ENCODE measurements around the gene ADAM22. TPM values are rescaled to one million over a fixed set of nuclear protein-coding genes. Genes with fewer than 3 reads are reported as not detected.

ADAM22 gene
- total and polyA plus RNA-seq, 9 donors: 1.0 to 18.0 (median 5.5) TPM

DNA sequence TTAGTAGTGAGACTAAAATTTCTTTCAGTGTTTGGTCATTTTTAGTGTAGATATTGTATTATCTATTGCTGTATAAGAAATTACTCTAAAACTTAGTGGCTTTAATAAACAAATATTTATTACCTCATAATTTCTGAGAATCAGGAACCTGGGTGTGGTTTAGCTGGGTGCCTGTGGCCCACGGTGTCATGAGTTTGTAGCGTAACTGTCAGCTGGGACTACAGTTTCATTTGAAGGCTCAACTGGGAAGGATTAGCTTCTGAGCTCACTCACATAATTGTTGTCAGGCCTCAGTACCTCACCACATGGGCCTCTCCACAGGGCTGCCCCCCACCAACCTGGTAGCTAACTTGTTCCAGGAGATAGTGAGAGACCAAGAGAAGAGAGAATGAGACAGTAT lies 187.3 kb downstream of the ADAM22 start:
- Histone ChIP-seq H3K4me3 (no peak overlapping the region), H3K9me3 (no peaks in the 10 kb centered on the region), H3K36me3 (no peaks in the 10 kb centered on the region), H3K27me3 (no peaks in the 10 kb centered on the region), H3K27ac (no peak overlapping the region), H3K4me1 (ENCODE audit: insufficient read depth) (no peaks in the 10 kb centered on the region)
- intact Hi-C loops (cut with DNase I): no loop called here
- TF ChIP-seq EP300 (IDR thresholded peaks at IDR 0.05) (no peak), POLR2A (IDR thresholded peaks at IDR 0.05) (no peak), CTCF (IDR thresholded peaks at IDR 0.05) (no peak)
- WGBS, 3 donors: 92 to 95% (median 95%) methylated on average over 2 of the region's 2 CpGs
- DNase-seq: no peak

DNA sequence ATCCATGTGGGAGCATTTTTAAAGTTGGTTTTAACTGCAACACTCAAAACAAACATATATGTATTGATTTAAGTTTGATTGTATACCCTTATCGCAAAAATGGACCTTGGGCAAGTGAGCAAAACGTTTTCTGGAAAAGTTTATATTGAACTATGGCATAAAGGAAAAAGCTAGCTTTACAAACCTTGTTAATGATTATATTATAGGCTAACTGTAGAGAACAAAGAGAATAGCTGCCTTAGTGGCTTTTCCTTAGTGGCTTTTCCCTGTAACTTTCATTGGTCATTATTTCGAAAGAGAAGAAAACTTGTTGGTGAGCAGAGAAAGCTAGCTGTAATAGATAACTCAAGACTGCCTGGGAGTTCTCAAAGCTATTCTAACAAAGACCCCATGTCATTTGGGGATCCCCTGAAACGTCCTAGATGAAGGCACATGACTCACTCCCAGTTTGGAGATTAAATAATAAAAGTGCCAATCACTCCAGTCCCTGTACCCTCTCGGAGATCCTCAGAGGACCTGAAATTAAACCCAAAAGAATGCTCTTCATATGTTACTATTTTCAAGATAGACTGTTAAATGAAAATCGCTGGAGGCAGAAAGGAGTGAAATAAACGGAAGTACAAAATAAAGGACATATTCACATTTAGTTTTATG lies 193.7 kb downstream of the ADAM22 start:
- TF ChIP-seq POLR2A (IDR thresholded peaks at IDR 0.05): no peak
- no peak for TF ChIP-seq CTCF (IDR thresholded peaks at IDR 0.05)
- WGBS, 3 donors: 66 to 71% (median 68%) methylated on average over 7 of the region's 7 CpGs
- Histone ChIP-seq H3K27ac (no peak overlapping the region), H3K4me3 (no peak overlapping the region), H3K9me3 (no peaks in the 10 kb centered on the region), H3K4me1 (ENCODE audit: insufficient read depth) (no peaks in the 10 kb centered on the region), H3K36me3 (no peaks in the 10 kb centered on the region), H3K27me3 (no peaks in the 10 kb centered on the region)
- no peak for DNase-seq
- intact Hi-C loops (cut with DNase I): no loop called here

DNA sequence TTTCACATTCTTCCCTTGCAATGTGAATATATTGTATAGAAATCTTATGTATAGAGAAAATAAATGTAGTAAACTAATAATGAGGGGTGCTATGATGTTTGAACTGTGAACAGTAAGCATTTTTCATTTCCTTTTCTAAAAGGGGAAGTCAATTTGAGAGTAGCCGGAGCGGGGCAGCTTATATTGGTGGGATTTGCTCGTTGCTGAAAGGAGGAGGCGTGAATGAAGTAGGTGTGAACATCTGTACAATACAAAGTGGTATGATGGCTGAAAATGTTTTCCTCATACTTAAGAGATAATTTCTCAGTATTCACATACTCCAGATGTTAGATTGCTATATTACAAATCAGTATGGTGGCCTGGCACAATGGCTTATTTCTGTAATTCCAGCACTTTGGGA lies 198.7 kb downstream of the ADAM22 start:
- Histone ChIP-seq H3K4me3 (no peak overlapping the region), H3K9me3 (no peaks in the 10 kb centered on the region), H3K27me3 (no peaks in the 10 kb centered on the region), H3K27ac (no peak overlapping the region), H3K36me3 (no peaks in the 10 kb centered on the region), H3K4me1 (ENCODE audit: insufficient read depth) (no peaks in the 10 kb centered on the region)
- intact Hi-C loops (cut with DNase I): no loop called here
- TF ChIP-seq POLR2A (IDR thresholded peaks at IDR 0.05) (no peak), CTCF (IDR thresholded peaks at IDR 0.05) (no peak), EP300 (IDR thresholded peaks at IDR 0.05) (no peak)
- WGBS, 3 donors: 91 to 95% (median 91%) methylated on average over 4 of the region's 4 CpGs
- DNase-seq: no peak

- H3K27me3 ChIP-seq: no peaks in the 10 kb centered on the region
- intact Hi-C loops (cut with DNase I): no loop called here
- TF ChIP-seq CTCF (IDR thresholded peaks at IDR 0.05): no peak
- no peak for TF ChIP-seq POLR2A (IDR thresholded peaks at IDR 0.05)
- no peak for TF ChIP-seq EP300 (IDR thresholded peaks at IDR 0.05)
- H3K4me3 ChIP-seq: no peak overlapping the region
- DNase-seq: no peak
- H3K9me3 ChIP-seq: no peaks in the 10 kb centered on the region
- 10 to 23% (median 17%) methylated on average over 2 of the region's 2 CpGs for WGBS, 3 donors
- H3K27ac ChIP-seq: no peak overlapping the region
- H3K36me3 ChIP-seq: no peaks in the 10 kb centered on the region
- H3K4me1 ChIP-seq (ENCODE audit: insufficient read depth): no peaks in the 10 kb centered on the region
Observed at GRCh38 chr7:88140947-88141346, 206.9 kb downstream of the ADAM22 start.

All from ovary (tissue), 9 donors.